HEK293 (cell line): Measurements from ENCODE around the gene SHROOM3.

Experiments used
- CTCF ChIA-PET: fragments of 350-600 bp; formaldehyde crosslinking; extraction: SDS; loops from one replicate; lab custom pipeline; 2021; ENCODE audit warnings: antibody characterized with exemption; lab: Yijun Ruan, JAX
- POLR2A ChIA-PET: fragments of 300-600 bp; formaldehyde crosslinking; extraction: SDS; loops from one replicate; lab custom pipeline; 2020; ENCODE audit warnings: antibody characterized with exemption, inconsistent platforms; lab: Yijun Ruan, JAX
- H3K27ac ChIP-seq: fragments of 200-500 bp; sonication (Bioruptor generic); 2 replicates; pipeline ENCODE4 v1.5.1; 2014; ENCODE audit warnings: low read depth, low read length, control low read depth, inconsistent platforms; ENCODE audit errors: extremely low read depth
- H3K36me3 ChIP-seq, 2 experiments: fragments of 200-500 bp in 1 of 2; sonication (Bioruptor generic) in 1 of 2; 1 replicate in 1 of 2; 2 replicates in 1 of 2; pipeline ENCODE4 v1.5.1; 2014 to 2017; ENCODE audit warnings: inconsistent platforms in 2 of 2, low read length in 2 of 2; ENCODE audit not compliant: control insufficient read depth in 2 of 2, insufficient read depth in 1 of 2
- H3K4me1 ChIP-seq: fragments of 200-500 bp; sonication (Bioruptor generic); 2 replicates; pipeline ENCODE4 v1.5.1; 2014; ENCODE audit warnings: mild to moderate bottlenecking, low read length, inconsistent platforms; ENCODE audit not compliant: control insufficient read depth, insufficient read depth
- H3K4me3 ChIP-seq: 2 replicates; pipeline ENCODE4 v1.5.1; 2011; ENCODE audit warnings: low read depth, mild to moderate bottlenecking, control low read depth, low read length, moderate library complexity
- H3K9me3 ChIP-seq: fragments of 200-500 bp; sonication (Bioruptor generic); 2 replicates; pipeline ENCODE4 v1.5.1; 2014; ENCODE audit warnings: low read depth, low read length, inconsistent platforms; ENCODE audit not compliant: control insufficient read depth, insufficient read depth
- BCL11A ChIP-seq: fragments of 450-650 bp; formaldehyde crosslinking; IDR thresholded peaks from 2 replicates; pipeline ENCODE4 v1.5.1; 2016; ENCODE audit warnings: low read depth, missing biosample characterization, missing genetic modification characterization
- EGR2 ChIP-seq: fragments of 450-650 bp; formaldehyde crosslinking; IDR thresholded peaks from 2 replicates; pipeline ENCODE4 v1.5.1; 2016; ENCODE audit warnings: low read depth, missing biosample characterization, missing genetic modification characterization
- KLF9 ChIP-seq: fragments of 450-650 bp; formaldehyde crosslinking; IDR thresholded peaks from 2 replicates; pipeline ENCODE4 v1.5.1; 2016; ENCODE audit warnings: missing biosample characterization, missing genetic modification characterization, low read depth
- ZBTB11 ChIP-seq: fragments of 450-650 bp; formaldehyde crosslinking; conservative IDR thresholded peaks from 2 replicates; pipeline ENCODE4 v1.5.1; 2016; ENCODE audit warnings: low read depth, missing biosample characterization, missing genetic modification characterization
- ZBTB8A ChIP-seq: fragments of 450-650 bp; formaldehyde crosslinking; IDR thresholded peaks from 2 replicates; pipeline ENCODE4 v1.5.1; 2016; ENCODE audit warnings: missing biosample characterization, missing genetic modification characterization
- ZNF10 ChIP-seq: fragments of 450-650 bp; formaldehyde crosslinking; IDR thresholded peaks from 2 replicates; pipeline ENCODE4 v1.5.1; 2017; ENCODE audit warnings: missing biosample characterization, missing genetic modification characterization
- ZNF266 ChIP-seq: fragments of 450-650 bp; formaldehyde crosslinking; IDR thresholded peaks from 2 replicates; pipeline ENCODE4 v1.5.1; 2016; ENCODE audit warnings: missing biosample characterization, missing genetic modification characterization, low read depth
- ZNF274 ChIP-seq, 2 experiments: fragments of 200-500 bp in 1 of 2; fragments of 450-650 bp in 1 of 2; sonication (Bioruptor generic) in 1 of 2; formaldehyde crosslinking in 1 of 2; IDR thresholded peaks; 2 replicates each; pipeline versions ENCODE4 v1.5.1 to v1.6.1; 2014 to 2016; ENCODE audit warnings: borderline replicate concordance in 1 of 2, inconsistent platforms in 1 of 2, low read length in 1 of 2, missing biosample characterization in 1 of 2, missing genetic modification characterization in 1 of 2
- ZNF335 ChIP-seq: fragments of 450-650 bp; formaldehyde crosslinking; conservative IDR thresholded peaks from 2 replicates; pipeline ENCODE4 v1.5.1; 2016; ENCODE audit warnings: missing biosample characterization, missing genetic modification characterization
- ZNF514 ChIP-seq: fragments of 450-650 bp; formaldehyde crosslinking; IDR thresholded peaks from 2 replicates; pipeline ENCODE4 v1.5.1; 2016; ENCODE audit warnings: missing biosample characterization, missing genetic modification characterization
- ZNF561 ChIP-seq: fragments of 450-650 bp; IDR thresholded peaks from 2 replicates; pipeline ENCODE4 v1.5.1; 2018; ENCODE audit warnings: missing biosample characterization, missing genetic modification characterization, borderline replicate concordance
- ZNF624 ChIP-seq: fragments of 450-650 bp; formaldehyde crosslinking; IDR thresholded peaks from 2 replicates; pipeline ENCODE4 v1.5.1; 2017; ENCODE audit warnings: missing biosample characterization, missing genetic modification characterization
- ZNF645 ChIP-seq: fragments of 450-650 bp; formaldehyde crosslinking; IDR thresholded peaks from 2 replicates; pipeline ENCODE4; 2016; ENCODE audit warnings: missing biosample characterization, missing genetic modification characterization
- ZNF660 ChIP-seq: fragments of 450-650 bp; IDR thresholded peaks from 2 replicates; pipeline ENCODE4 v1.5.1; 2018; ENCODE audit warnings: missing biosample characterization, mild to moderate bottlenecking, missing genetic modification characterization
- ZNF701 ChIP-seq: fragments of 450-650 bp; formaldehyde crosslinking; IDR thresholded peaks from 2 replicates; pipeline ENCODE4 v1.5.1; 2016; ENCODE audit warnings: missing biosample characterization, missing genetic modification characterization
- ZSCAN23 ChIP-seq: fragments of 450-650 bp; formaldehyde crosslinking; IDR thresholded peaks from 2 replicates; pipeline ENCODE4 v1.5.1; 2016; ENCODE audit warnings: missing biosample characterization, missing genetic modification characterization
- TF ChIP-seq, protein P1 (sequence below): fragments of 450-650 bp; formaldehyde crosslinking; IDR thresholded peaks from 2 replicates; pipeline ENCODE4 v1.5.1; 2016; ENCODE audit warnings: missing biosample characterization, missing genetic modification characterization
- TF ChIP-seq, protein P2 (sequence below): fragments of 450-650 bp; formaldehyde crosslinking; IDR thresholded peaks from 2 replicates; pipeline ENCODE4 v1.5.1; 2016; ENCODE audit warnings: missing biosample characterization, missing genetic modification characterization, low read depth

SHROOM3 gene

DNA sequence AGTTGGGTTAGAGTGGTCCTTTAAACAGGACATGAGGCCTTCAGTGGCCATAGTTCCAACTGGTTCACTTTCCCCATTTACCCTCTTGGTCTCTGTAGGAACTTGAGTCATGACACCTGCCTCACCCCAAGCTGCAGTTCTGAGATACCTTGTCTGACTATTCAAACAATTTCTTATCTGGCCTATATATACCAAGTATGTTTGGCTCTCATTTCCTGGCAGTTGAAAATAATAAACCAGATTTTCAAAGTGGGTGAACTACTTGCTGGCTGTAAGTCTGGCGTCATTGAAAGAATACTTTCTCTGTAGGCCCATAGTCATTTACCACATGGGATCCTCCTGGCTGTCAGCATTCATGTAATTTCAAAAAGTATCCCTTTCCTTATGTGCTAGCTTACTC is 228.8 kb downstream of the SHROOM3 start:
- CTCF ChIA-PET = interaction anchor here (0.7 kb wide), 1 partner anchor 60 kb away, joined by 3 read pairs; no protein-coding TSS in a partner anchor
- TF ChIP-seq ZNF514 (tag by site-specific recombination) (no peak), BCL11A (tag by site-specific recombination) (no peak), ZBTB11 (tag by site-specific recombination) (no peak), ZNF624 (tag by site-specific recombination) (no peak), ZSCAN23 (tag by site-specific recombination) (no peak), ZNF10 (tag by site-specific recombination) (no peak), ZNF645 (tag by site-specific recombination) (no peak), ZNF335 (tag by site-specific recombination) (no peak), ZBTB8A (no peak), ZNF660 (tag by site-specific recombination) (no peak), EGR2 (tag by site-specific recombination) (no peak), ZNF561 (tag by site-specific recombination) (no peak), ZNF266 (tag by site-specific recombination) (no peak), KLF9 (tag by site-specific recombination) (no peak)
- TF ChIP-seq, protein P1, sequence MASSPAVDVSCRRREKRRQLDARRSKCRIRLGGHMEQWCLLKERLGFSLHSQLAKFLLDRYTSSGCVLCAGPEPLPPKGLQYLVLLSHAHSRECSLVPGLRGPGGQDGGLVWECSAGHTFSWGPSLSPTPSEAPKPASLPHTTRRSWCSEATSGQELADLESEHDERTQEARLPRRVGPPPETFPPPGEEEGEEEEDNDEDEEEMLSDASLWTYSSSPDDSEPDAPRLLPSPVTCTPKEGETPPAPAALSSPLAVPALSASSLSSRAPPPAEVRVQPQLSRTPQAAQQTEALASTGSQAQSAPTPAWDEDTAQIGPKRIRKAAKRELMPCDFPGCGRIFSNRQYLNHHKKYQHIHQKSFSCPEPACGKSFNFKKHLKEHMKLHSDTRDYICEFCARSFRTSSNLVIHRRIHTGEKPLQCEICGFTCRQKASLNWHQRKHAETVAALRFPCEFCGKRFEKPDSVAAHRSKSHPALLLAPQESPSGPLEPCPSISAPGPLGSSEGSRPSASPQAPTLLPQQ (tag by site-specific recombination) = no peak
- H3K4me1 ChIP-seq = no peaks in the 10 kb centered on the region
- POLR2A ChIA-PET = no interaction called here
- no peaks in the 10 kb centered on the region for H3K36me3 ChIP-seq
- H3K9me3 ChIP-seq = no peaks in the 10 kb centered on the region
- H3K4me3 ChIP-seq = no peak overlapping the region
- H3K27ac ChIP-seq = no peak overlapping the region

GRCh38 chr4:76665153-76665552 is 230.1 kb downstream of the SHROOM3 start:
- ChIA-PET POLR2A (no interaction called here), CTCF (interaction anchor here (0.6 kb wide), 1 partner anchor 230 kb away, joined by 4 read pairs; no protein-coding TSS in a partner anchor)
- no peak overlapping the region for H3K27ac ChIP-seq

More at GRCh38 chr4:76665153-76665552, 230.1 kb downstream of the SHROOM3 start:
- no peaks in the 10 kb centered on the region for H3K4me1 ChIP-seq
- H3K36me3 ChIP-seq = no peaks in the 10 kb centered on the region
- H3K9me3 ChIP-seq = no peaks in the 10 kb centered on the region
- H3K4me3 ChIP-seq = no peak overlapping the region
- no peak for TF ChIP-seq ZNF701 (tag by site-specific recombination)
- TF ChIP-seq, protein P2, sequence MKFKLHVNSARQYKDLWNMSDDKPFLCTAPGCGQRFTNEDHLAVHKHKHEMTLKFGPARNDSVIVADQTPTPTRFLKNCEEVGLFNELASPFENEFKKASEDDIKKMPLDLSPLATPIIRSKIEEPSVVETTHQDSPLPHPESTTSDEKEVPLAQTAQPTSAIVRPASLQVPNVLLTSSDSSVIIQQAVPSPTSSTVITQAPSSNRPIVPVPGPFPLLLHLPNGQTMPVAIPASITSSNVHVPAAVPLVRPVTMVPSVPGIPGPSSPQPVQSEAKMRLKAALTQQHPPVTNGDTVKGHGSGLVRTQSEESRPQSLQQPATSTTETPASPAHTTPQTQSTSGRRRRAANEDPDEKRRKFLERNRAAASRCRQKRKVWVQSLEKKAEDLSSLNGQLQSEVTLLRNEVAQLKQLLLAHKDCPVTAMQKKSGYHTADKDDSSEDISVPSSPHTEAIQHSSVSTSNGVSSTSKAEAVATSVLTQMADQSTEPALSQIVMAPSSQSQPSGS = no peak
- TF ChIP-seq ZNF274 (IDR thresholded peaks at IDR 0.05; ENCODE audit: low read length) = no peak
- no peak for TF ChIP-seq ZNF274 (tag by site-specific recombination; IDR thresholded peaks at IDR 0.05; ENCODE audit: borderline replicate concordance)
